Right ventricle myocardium inferior (tissue), 1 donor: Measurements from ENCODE around the gene PLD5. TPM values are rescaled to one million over a fixed set of nuclear protein-coding genes. Genes with fewer than 3 reads are reported as not detected.

Experiments used
- ATAC-seq: fragments of 200-7000 bp; cut with Tn5 transposase; one replicate; pipeline ENCODE4 v1.9.1; 2020; ENCODE audit warnings: mild to moderate bottlenecking, moderate library complexity
- DNase-seq: peaks from one replicate; pipeline ENCODE4 v3.0.0; 2021; ENCODE audit errors: missing footprints
- intact Hi-C: fragments of 100-400 bp; cut with DNase I; formaldehyde crosslinking; loops from one replicate; pipeline ENCODE4 v1.11.0; 2022
- total RNA-seq: library from RNA; stranded (reverse); fragmentation: NEBNext Ultra II Directional; extraction: Animal tissue kit (Norgen Biotek cat#: 25700); gene quantifications from one replicate; pipeline ENCODE4 v1.2.1, GENCODE V29; 2021
- donor health status: DM: no; HTN: yes; CAD: no; lungs with severe emphysema.

PLD5 gene
- total RNA-seq, 1 donor from 2014 or later: not detected

GRCh38 chr1:242056988-242057744, 467.3 kb downstream of the PLD5 start:
- ATAC-seq (no peak), DNase-seq (no peak)
- intact Hi-C loops: no loop called here

DNA sequence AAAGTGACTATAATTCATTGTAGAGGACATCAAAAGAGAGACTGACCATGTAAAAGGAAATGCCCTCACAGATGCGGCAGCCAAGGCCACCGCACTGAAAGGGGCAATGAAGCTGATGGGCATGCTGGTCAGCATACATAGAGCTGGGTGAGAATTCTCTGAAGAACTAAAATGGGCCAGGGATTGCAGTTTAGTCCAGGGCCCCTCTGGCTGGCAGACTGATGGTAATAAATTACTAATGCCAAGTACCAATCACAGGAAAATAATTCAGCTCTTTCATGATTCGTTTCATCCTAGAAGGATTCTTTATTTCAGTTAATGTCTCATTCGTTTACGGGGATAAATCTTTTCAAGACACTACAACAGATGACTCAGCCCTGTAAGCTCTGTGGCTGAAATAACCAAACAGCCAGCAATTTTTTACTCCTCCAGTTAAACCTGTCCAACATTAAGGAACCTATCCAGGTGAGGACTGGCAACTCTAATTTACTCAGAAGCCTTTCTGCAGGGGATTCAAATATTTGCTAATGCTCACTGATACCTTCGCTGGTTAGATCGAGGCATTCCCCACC, 468.7 kb downstream of the PLD5 start:
- no peak for ATAC-seq

DNA sequence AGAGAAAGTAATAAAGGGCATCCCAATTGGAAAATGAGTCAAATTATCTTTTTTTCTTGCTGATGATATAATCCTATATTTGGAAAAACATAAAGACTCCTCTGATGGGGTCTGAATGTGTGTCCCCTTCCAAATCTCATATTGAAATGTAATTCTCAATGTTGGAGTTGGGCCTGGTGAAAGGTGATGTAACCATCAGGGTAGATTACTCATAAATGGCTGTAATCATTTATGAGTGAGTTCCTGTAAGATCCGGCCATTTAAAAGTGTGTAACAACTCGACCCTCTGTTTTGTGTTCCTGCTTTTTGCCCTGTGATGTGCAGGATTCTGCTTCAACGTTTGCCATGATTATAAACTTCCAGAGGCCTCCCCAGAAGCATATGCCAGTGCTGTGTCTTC, 481.3 kb downstream of the PLD5 start:
- DNase-seq (no peak), ATAC-seq (no peak)

More for the DNA sequence above, 468.7 kb downstream of the PLD5 start:
- no peak for DNase-seq
- intact Hi-C loops: no loop called here

DNA sequence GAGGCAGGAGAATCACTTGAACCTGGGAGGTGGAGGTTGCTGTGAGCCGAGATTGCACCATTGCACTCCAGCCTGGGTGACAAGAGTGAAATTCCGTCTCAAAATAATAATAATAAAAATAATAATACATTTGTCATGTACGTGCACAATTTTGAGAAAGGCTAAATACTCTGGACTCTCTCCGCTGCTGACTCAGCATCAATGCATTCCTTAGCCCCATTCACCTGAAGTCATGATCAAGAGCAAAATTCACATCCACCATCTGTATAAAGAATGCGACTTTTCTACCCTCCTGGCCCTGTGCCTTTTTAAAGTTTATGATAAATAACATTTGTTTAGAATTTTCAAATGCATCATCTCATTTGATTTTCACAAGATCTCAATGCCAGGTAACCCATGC, 490.1 kb downstream of the PLD5 start:
- ATAC-seq (no peak), DNase-seq (no peak)
- intact Hi-C loops: no loop called here

More for the DNA sequence above, 481.3 kb downstream of the PLD5 start:
- intact Hi-C loops: no loop called here

GRCh38 chr1:242033447-242033846, 491.1 kb downstream of the PLD5 start:
- no peak for DNase-seq
- no peak for ATAC-seq
- intact Hi-C loops: no loop called here
